ENCODE data around the gene TMEM205. TPM values are rescaled to one million over a fixed set of nuclear protein-coding genes. Genes with fewer than 3 reads are reported as not detected.

The TMEM205 gene
- total and polyA plus RNA-seq, 2 of the 8 experiments (the other 6 are each of a cell fraction or from before 2014, with no cell fraction given): 73.5 to 423 TPM

- CTCF ChIA-PET (ENCODE audit: partially characterized antibody): interaction anchor here (0.6 to 16.8 kb wide), 20 partner anchors 9 to 151 kb away, joined by 3 to 197 read pairs (median 4); partner anchors contain the start of genes CCDC159, ODAD3, PRKCSH and RGL3
- no peak overlapping the region for H3K18ac ChIP-seq (ENCODE audit: extremely low read depth, low read length)
- no peak overlapping the region for H3K23ac ChIP-seq (ENCODE audit: insufficient read length)
- H2BK15ac ChIP-seq (ENCODE audit: low read length): no peak overlapping the region
- H2BK5ac ChIP-seq (ENCODE audit: low read depth, low read length): no peak overlapping the region
- peaks cover 2 to 4% of the 10 kb centered on the region in 2 experiments for H4K20me1 ChIP-seq (replicated peaks in 1 of 2; ENCODE audit: control insufficient read depth in 1 of 2, insufficient read depth in 2 of 2, low read length in 2 of 2)
- no peak overlapping the region for H3K9ac ChIP-seq (replicated peaks in 1 of 4; ENCODE audit: extremely low read depth in 1 of 4, low read depth in 3 of 4, low read length in 3 of 4)
- H2BK120ac ChIP-seq (replicated peaks; ENCODE audit: low read depth, low read length): no peak overlapping the region
- no peaks in the 10 kb centered on the region for H3K27me3 ChIP-seq (replicated peaks in 1 of 4; ENCODE audit: control insufficient read depth in 3 of 4, extremely low read depth in 1 of 4, insufficient read depth in 3 of 4, low read length in 3 of 4)
- no peak overlapping the region for H4K5ac ChIP-seq (ENCODE audit: insufficient read length, low read depth, low read length)
- no peak overlapping the region for H2AFZ ChIP-seq (ENCODE audit: low read length)
- no peaks in the 10 kb centered on the region for H3K9me3 ChIP-seq (ENCODE audit: insufficient read depth in 2 of 2, low read depth in 1 of 2, low read length in 1 of 2)
- H3K23me2 ChIP-seq (ENCODE audit: low read depth, low read length): peaks cover 24% of the 10 kb centered on the region
- POLR2A ChIA-PET (ENCODE audit: partially characterized antibody): interaction anchor here (1.0 to 5.2 kb wide), 5 partner anchors 16 to 104 kb away, joined by 3 to 34 read pairs (median 4); partner anchors contain the start of gene ELAVL3
- no peak overlapping the region for H3K4ac ChIP-seq (replicated peaks; ENCODE audit: insufficient read length, low read depth, low read length)
- no peak overlapping the region for H3K14ac ChIP-seq (ENCODE audit: insufficient read length)
- H3K4me1 ChIP-seq (replicated peaks in 1 of 4; ENCODE audit: control insufficient read depth in 3 of 4, insufficient read depth in 4 of 4, low read length in 3 of 4): peaks cover 0 to 17% (median 13%) of the 10 kb centered on the region in 4 experiments; a peak in 6 of 7 replicates
- TF ChIP-seq BRCA1 (IDR thresholded peaks at IDR 0.05; ENCODE audit: low read depth, low read length) (no peak), USF2 (IDR thresholded peaks at IDR 0.05; ENCODE audit: low read length) (peak; percentile 75), SP4 (IDR thresholded peaks at IDR 0.05; ENCODE audit: low read length) (no peak), SIRT6 (IDR thresholded peaks at IDR 0.05; ENCODE audit: low read length) (no peak), CHD1 (IDR thresholded peaks at IDR 0.05; ENCODE audit: low read depth, low read length) (no peak), MAX (IDR thresholded peaks at IDR 0.05) (no peak), KDM4A (IDR thresholded peaks at IDR 0.05; ENCODE audit: low read depth, low read length, severe bottlenecking) (no peak)
- TF ChIP-seq, protein P1, sequence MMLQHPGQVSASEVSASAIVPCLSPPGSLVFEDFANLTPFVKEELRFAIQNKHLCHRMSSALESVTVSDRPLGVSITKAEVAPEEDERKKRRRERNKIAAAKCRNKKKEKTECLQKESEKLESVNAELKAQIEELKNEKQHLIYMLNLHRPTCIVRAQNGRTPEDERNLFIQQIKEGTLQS (IDR thresholded peaks at IDR 0.05; ENCODE audit: insufficient read depth, low read depth, low read length): peak; percentile 68; the same call in 1 of the 2 replicates
- H2AK5ac ChIP-seq (ENCODE audit: low read depth, low read length): no peak overlapping the region
- no peak overlapping the region for H3K4me2 ChIP-seq (ENCODE audit: insufficient read depth in 1 of 2, low read depth in 2 of 2, low read length in 2 of 2)
- H3K27ac ChIP-seq (ENCODE audit: low read depth, low read length): no peak overlapping the region
- no peaks in the 10 kb centered on the region for H3K79me2 ChIP-seq (ENCODE audit: control insufficient read depth in 1 of 2, insufficient read depth in 2 of 2, low read length in 2 of 2)
- no peak overlapping the region for H2BK20ac ChIP-seq (ENCODE audit: low read length)
- H4K8ac ChIP-seq (ENCODE audit: extremely low read depth, insufficient read depth, low read length): no peak overlapping the region
- no peak overlapping the region for H2BK12ac ChIP-seq (ENCODE audit: low read depth, low read length)
- FAIRE-seq: no peak
- peaks cover 2% of the 10 kb centered on the region; the same call in 1 of the 2 replicates for H3K79me1 ChIP-seq (ENCODE audit: low read depth, low read length)
- no peaks in the 10 kb centered on the region for H3K36me3 ChIP-seq (ENCODE audit: control insufficient read depth in 2 of 4, insufficient read depth in 4 of 4, low read length in 3 of 4)
- H3K56ac ChIP-seq (replicated peaks; ENCODE audit: insufficient read length, low read depth, low read length): no peak overlapping the region
- DNase-seq (ENCODE audit: low read depth in 1 of 2, low spot score in 2 of 2): no peak
- no peak overlapping the region for H3K4me3 ChIP-seq (ENCODE audit: extremely low read depth in 1 of 4, insufficient read depth in 2 of 4, low read depth in 3 of 4, low read length in 4 of 4)
- H4K91ac ChIP-seq (replicated peaks; ENCODE audit: insufficient read length, low read length): no peak overlapping the region
Measured at GRCh38 chr19:11377237-11377636, 31.2 kb upstream of the TMEM205 start.
